Panc1 (cell line): ENCODE results near the gene CEP44. TPM values are rescaled to one million over a fixed set of nuclear protein-coding genes. Genes with fewer than 3 reads are reported as not detected.

Experiments used
- ATAC-seq: fragments of 200-7000 bp; cut with Tn5 transposase; 2 replicates; pipeline ENCODE4 v1.9.1; 2020; ENCODE audit warnings: mild to moderate bottlenecking, moderate library complexity
- BruUV-seq: library from RNA; stranded (reverse); fragments of 400-500 nt; replicated peaks from 2 replicates; lab custom pipeline; 2021; lab: Mats Ljungman, UMichigan
- CTCF ChIA-PET: fragments of 300-600 bp; sonication (Branson Sonifier 250); formaldehyde crosslinking; loops from one replicate; lab custom pipeline; 2022; ENCODE audit warnings: antibody characterized with exemption; lab: Charles Lee
- POLR2A ChIA-PET: fragments of 300-600 bp; sonication (Branson Sonifier 250); formaldehyde crosslinking; loops from one replicate; lab custom pipeline; 2022; ENCODE audit warnings: antibody characterized with exemption; lab: Charles Lee
- DNase-seq: peaks from one replicate; pipeline ENCODE4 v3.0.0-alpha.2; 2010; ENCODE audit warnings: low read depth, low spot score
- H3K27ac ChIP-seq: 2 replicates; pipeline ENCODE4 v1.5.1; 2011; ENCODE audit warnings: mild to moderate bottlenecking, low read length, inconsistent platforms
- H3K27me3 ChIP-seq: fragments of 200-500 bp; sonication (Bioruptor generic); 2 replicates; pipeline ENCODE4 v1.6.0; 2014; ENCODE audit warnings: low read length, inconsistent platforms; ENCODE audit not compliant: control insufficient read depth, insufficient read depth
- H3K36me3 ChIP-seq: fragments of 200-500 bp; sonication (Bioruptor generic); 2 replicates; pipeline ENCODE4 v1.5.1; 2014; ENCODE audit warnings: inconsistent platforms, mild to moderate bottlenecking, low read length, moderate library complexity; ENCODE audit not compliant: control insufficient read depth, insufficient read depth
- H3K4me1 ChIP-seq: 2 replicates; pipeline ENCODE4 v1.5.1; 2011; ENCODE audit warnings: inconsistent platforms, mild to moderate bottlenecking, low read length, moderate library complexity; ENCODE audit not compliant: control insufficient read depth, insufficient read depth
- H3K4me3 ChIP-seq, 2 experiments: 2 replicates each; pipeline ENCODE4 v1.5.1; 2011 to 2012; ENCODE audit warnings: low read depth in 2 of 2, low read length in 2 of 2, mild to moderate bottlenecking in 2 of 2, inconsistent platforms in 1 of 2, moderate library complexity in 1 of 2
- H3K9me3 ChIP-seq: fragments of 200-500 bp; sonication (Bioruptor generic); 2 replicates; pipeline ENCODE4 v1.5.1; 2014; ENCODE audit warnings: low read depth, mild to moderate bottlenecking, inconsistent platforms, low read length, moderate library complexity; ENCODE audit not compliant: control insufficient read depth, insufficient read depth
- POLR2AphosphoS5 ChIP-seq: IDR thresholded peaks from 2 replicates; pipeline ENCODE4 v1.6.1; 2012; ENCODE audit warnings: mild to moderate bottlenecking, low read depth, low read length, moderate library complexity
- SIN3A ChIP-seq: IDR thresholded peaks from 2 replicates; pipeline ENCODE4 v1.6.1; 2012; ENCODE audit warnings: low read depth, mild to moderate bottlenecking, low read length, moderate library complexity, borderline replicate concordance; ENCODE audit not compliant: insufficient read depth
- TCF7L2 ChIP-seq: IDR thresholded peaks from 2 replicates; pipeline ENCODE4 v1.6.1; 2011; ENCODE audit warnings: mild to moderate bottlenecking, low read depth, low read length, inconsistent platforms
- in situ Hi-C: cut with HindIII; loops from 2 replicates; pipeline ENCODE4 v1.10.0; 2016; ENCODE audit warnings: low sequenced_read_pairs, low pct_unique_long_range_greater_than_20kb
- intact Hi-C: fragments of 100-400 bp; cut with micrococcal nuclease; formaldehyde crosslinking; loops from one replicate; pipeline ENCODE4 v1.10.0; 2022; ENCODE audit not compliant: unreplicated experiment
- total RNA-seq: library from RNA; stranded (reverse); gene quantifications from one replicate; pipeline ENCODE4 v1.2.1, GENCODE V29; 2021; ENCODE audit not compliant: unreplicated experiment
- TF ChIP-seq, protein P1 (sequence below), 2 experiments: IDR thresholded peaks; 2 replicates each; pipeline ENCODE4 v1.6.1; 2011 to 2012; ENCODE audit warnings: low read depth in 2 of 2, control low read depth in 1 of 2, low read length in 1 of 2, mild to moderate bottlenecking in 1 of 2, moderate library complexity in 1 of 2; ENCODE audit not compliant: insufficient read depth in 1 of 2
- TF ChIP-seq, protein P2 (sequence below): fragments of 450-650 bp; IDR thresholded peaks from 2 replicates; pipeline ENCODE4 v1.5.1; 2017; ENCODE audit warnings: mild to moderate bottlenecking

CEP44 gene
- total RNA-seq, 1 experiment from 2014 or later: 9.8 TPM

DNA sequence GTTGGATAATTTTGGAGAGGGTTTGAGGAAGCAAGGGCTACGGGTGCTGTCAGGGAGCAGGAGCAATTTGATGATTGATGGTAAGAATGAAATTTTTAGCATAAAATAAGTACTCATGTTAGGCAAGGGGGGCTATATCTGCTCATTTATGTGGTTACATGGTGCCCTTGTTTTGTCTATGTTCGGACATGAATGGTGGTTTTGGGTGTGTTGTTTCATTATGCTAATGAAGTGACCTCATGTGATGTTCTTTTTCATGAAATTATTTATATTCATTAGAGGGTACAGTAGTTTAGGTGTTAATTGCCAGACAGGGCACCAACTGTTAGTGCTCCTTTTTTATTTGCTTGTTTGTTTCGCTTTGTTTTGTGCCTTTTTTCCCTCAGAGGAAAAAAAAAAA, 29.3 kb downstream of the CEP44 start:
- H3K4me3 ChIP-seq: no peak overlapping the region
- ChIA-PET CTCF (no interaction called here), POLR2A (no interaction called here)
- in situ Hi-C loops (no loop called here), intact Hi-C loops (loop anchor here (10.0 kb wide), 1 partner anchor 158 kb away; no protein-coding TSS in a partner anchor)
- DNase-seq (no peak), ATAC-seq (no peak)
- TF ChIP-seq, protein P1, sequence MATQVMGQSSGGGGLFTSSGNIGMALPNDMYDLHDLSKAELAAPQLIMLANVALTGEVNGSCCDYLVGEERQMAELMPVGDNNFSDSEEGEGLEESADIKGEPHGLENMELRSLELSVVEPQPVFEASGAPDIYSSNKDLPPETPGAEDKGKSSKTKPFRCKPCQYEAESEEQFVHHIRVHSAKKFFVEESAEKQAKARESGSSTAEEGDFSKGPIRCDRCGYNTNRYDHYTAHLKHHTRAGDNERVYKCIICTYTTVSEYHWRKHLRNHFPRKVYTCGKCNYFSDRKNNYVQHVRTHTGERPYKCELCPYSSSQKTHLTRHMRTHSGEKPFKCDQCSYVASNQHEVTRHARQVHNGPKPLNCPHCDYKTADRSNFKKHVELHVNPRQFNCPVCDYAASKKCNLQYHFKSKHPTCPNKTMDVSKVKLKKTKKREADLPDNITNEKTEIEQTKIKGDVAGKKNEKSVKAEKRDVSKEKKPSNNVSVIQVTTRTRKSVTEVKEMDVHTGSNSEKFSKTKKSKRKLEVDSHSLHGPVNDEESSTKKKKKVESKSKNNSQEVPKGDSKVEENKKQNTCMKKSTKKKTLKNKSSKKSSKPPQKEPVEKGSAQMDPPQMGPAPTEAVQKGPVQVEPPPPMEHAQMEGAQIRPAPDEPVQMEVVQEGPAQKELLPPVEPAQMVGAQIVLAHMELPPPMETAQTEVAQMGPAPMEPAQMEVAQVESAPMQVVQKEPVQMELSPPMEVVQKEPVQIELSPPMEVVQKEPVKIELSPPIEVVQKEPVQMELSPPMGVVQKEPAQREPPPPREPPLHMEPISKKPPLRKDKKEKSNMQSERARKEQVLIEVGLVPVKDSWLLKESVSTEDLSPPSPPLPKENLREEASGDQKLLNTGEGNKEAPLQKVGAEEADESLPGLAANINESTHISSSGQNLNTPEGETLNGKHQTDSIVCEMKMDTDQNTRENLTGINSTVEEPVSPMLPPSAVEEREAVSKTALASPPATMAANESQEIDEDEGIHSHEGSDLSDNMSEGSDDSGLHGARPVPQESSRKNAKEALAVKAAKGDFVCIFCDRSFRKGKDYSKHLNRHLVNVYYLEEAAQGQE (IDR thresholded peaks at IDR 0.05; ENCODE audit: insufficient read depth in 1 of 2, low read depth in 2 of 2, low read length in 1 of 2): no peak
- TF ChIP-seq SIN3A (no peak), POLR2AphosphoS5 (no peak), TCF7L2 (no peak)
- TF ChIP-seq, protein P2, sequence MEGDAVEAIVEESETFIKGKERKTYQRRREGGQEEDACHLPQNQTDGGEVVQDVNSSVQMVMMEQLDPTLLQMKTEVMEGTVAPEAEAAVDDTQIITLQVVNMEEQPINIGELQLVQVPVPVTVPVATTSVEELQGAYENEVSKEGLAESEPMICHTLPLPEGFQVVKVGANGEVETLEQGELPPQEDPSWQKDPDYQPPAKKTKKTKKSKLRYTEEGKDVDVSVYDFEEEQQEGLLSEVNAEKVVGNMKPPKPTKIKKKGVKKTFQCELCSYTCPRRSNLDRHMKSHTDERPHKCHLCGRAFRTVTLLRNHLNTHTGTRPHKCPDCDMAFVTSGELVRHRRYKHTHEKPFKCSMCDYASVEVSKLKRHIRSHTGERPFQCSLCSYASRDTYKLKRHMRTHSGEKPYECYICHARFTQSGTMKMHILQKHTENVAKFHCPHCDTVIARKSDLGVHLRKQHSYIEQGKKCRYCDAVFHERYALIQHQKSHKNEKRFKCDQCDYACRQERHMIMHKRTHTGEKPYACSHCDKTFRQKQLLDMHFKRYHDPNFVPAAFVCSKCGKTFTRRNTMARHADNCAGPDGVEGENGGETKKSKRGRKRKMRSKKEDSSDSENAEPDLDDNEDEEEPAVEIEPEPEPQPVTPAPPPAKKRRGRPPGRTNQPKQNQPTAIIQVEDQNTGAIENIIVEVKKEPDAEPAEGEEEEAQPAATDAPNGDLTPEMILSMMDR: no peak
- no peak overlapping the region for H3K27ac ChIP-seq
- no peaks in the 10 kb centered on the region for H3K4me1 ChIP-seq
- no TSS peak for BruUV-seq
- H3K27me3 ChIP-seq: no peaks in the 10 kb centered on the region
- H3K9me3 ChIP-seq: no peaks in the 10 kb centered on the region
- no peaks in the 10 kb centered on the region; the same call in 1 of the 2 replicates for H3K36me3 ChIP-seq

- Histone ChIP-seq H3K4me1 (no peaks in the 10 kb centered on the region), H3K4me3 (no peak overlapping the region), H3K36me3 (no peaks in the 10 kb centered on the region; the same call in 1 of the 2 replicates), H3K9me3 (no peaks in the 10 kb centered on the region), H3K27me3 (no peaks in the 10 kb centered on the region), H3K27ac (no peak overlapping the region)
- DNase-seq (no peak), ATAC-seq (no peak)
- TF ChIP-seq SIN3A: no peak
- TF ChIP-seq, protein P2: no peak
- TF ChIP-seq POLR2AphosphoS5: no peak
- TF ChIP-seq, protein P1 (IDR thresholded peaks at IDR 0.05; ENCODE audit: insufficient read depth in 1 of 2, low read depth in 2 of 2, low read length in 1 of 2): no peak
- no peak for TF ChIP-seq TCF7L2
- BruUV-seq: no TSS peak
- in situ Hi-C loops: no loop called here
- CTCF ChIA-PET: no interaction called here
- POLR2A ChIA-PET: no interaction called here
- intact Hi-C loops: loop anchor here (10.0 kb wide), 1 partner anchor 159 kb away; no protein-coding TSS in a partner anchor
Observed at GRCh38 chr4:174314274-174314673, 30.6 kb downstream of the CEP44 start.
